GM23248 (cell line): ENCODE measurements around the gene RBFOX1.

Experiments used
- EZH2 ChIP-seq: fragments of 200-600 bp; sonication (generic); IDR thresholded peaks from 2 replicates; pipeline ENCODE4 v1.6.1; 2018; ENCODE audit warnings: antibody characterized with exemption, mild to moderate bottlenecking; ENCODE audit not compliant: insufficient read depth, poor library complexity, severe bottlenecking
- EZH2phosphoT487 ChIP-seq: fragments of 200-600 bp; sonication (generic); IDR thresholded peaks from 2 replicates; pipeline ENCODE4 v1.6.1; 2018; ENCODE audit warnings: antibody characterized with exemption, moderate library complexity, mild to moderate bottlenecking, low read depth; ENCODE audit not compliant: insufficient read depth

- TF ChIP-seq EZH2 (no peak), EZH2phosphoT487 (no peak)
These were observed 13.1 kb upstream of the RBFOX1 start for GRCh38 chr16:7319514-7319913.
